ENCODE data around the gene KIF26B.

The KIF26B gene

GRCh38 chr1:245686446-245687030 is 531.8 kb downstream of the KIF26B start:
- H3K9me3 ChIP-seq (ENCODE audit: insufficient read depth, low read length): no peaks in the 10 kb centered on the region
- H3K27ac ChIP-seq (ENCODE audit: low read depth, low read length): no peak overlapping the region
- no peak overlapping the region for H3K4me3 ChIP-seq (ENCODE audit: insufficient read depth, low read length, poor library complexity, severe bottlenecking)
- no peaks in the 10 kb centered on the region for H3F3A ChIP-seq (ENCODE audit: insufficient read depth)
- no peak overlapping the region for H3K4me2 ChIP-seq (ENCODE audit: low read depth, low read length, poor library complexity, severe bottlenecking)
- H3K36me3 ChIP-seq (ENCODE audit: low read length): no peaks in the 10 kb centered on the region
- no peaks in the 10 kb centered on the region for H4K20me1 ChIP-seq (ENCODE audit: low read depth, low read length)
- H3K9ac ChIP-seq (ENCODE audit: low read length): no peak overlapping the region
- no peaks in the 10 kb centered on the region for H3K27me3 ChIP-seq (ENCODE audit: low read length)
- no peaks in the 10 kb centered on the region for H3K79me2 ChIP-seq (ENCODE audit: insufficient read depth, low read length)
- no peaks in the 10 kb centered on the region for H3K9me2 ChIP-seq (replicated peaks; ENCODE audit: insufficient read depth, low read length)
- no peak for TF ChIP-seq EZH2phosphoT487 (conservative IDR thresholded peaks at IDR 0.05; ENCODE audit: low read length)
- H2AFZ ChIP-seq (ENCODE audit: low read depth, low read length, severe bottlenecking): no peak overlapping the region

GRCh38 chr1:245687152-245687635 is 532.4 kb downstream of the KIF26B start:
- H3K36me3 ChIP-seq (ENCODE audit: low read length): no peaks in the 10 kb centered on the region
- no peak overlapping the region for H2AFZ ChIP-seq (ENCODE audit: low read depth, low read length, severe bottlenecking)
- H3K4me3 ChIP-seq (ENCODE audit: insufficient read depth, low read length, poor library complexity, severe bottlenecking): no peak overlapping the region
- H3F3A ChIP-seq (ENCODE audit: insufficient read depth): no peaks in the 10 kb centered on the region
- no peaks in the 10 kb centered on the region for H3K9me2 ChIP-seq (replicated peaks; ENCODE audit: insufficient read depth, low read length)
- H3K79me2 ChIP-seq (ENCODE audit: insufficient read depth, low read length): no peaks in the 10 kb centered on the region
- no peak overlapping the region for H3K27ac ChIP-seq (ENCODE audit: low read depth, low read length)
- no peaks in the 10 kb centered on the region for H3K9me3 ChIP-seq (ENCODE audit: insufficient read depth, low read length)
- no peaks in the 10 kb centered on the region for H3K27me3 ChIP-seq (ENCODE audit: low read length)
- no peak overlapping the region for H3K9ac ChIP-seq (ENCODE audit: low read length)
- H3K4me2 ChIP-seq (ENCODE audit: low read depth, low read length, poor library complexity, severe bottlenecking): no peak overlapping the region
- TF ChIP-seq CTCF (IDR thresholded peaks at IDR 0.05; ENCODE audit: insufficient read depth, low read length, poor library complexity, severe bottlenecking) (no peak), EZH2phosphoT487 (conservative IDR thresholded peaks at IDR 0.05; ENCODE audit: low read length) (no peak)
- H4K20me1 ChIP-seq (ENCODE audit: low read depth, low read length): no peaks in the 10 kb centered on the region

- TF ChIP-seq CTCF (IDR thresholded peaks at IDR 0.05; ENCODE audit: insufficient read depth, low read length, poor library complexity, severe bottlenecking) (no peak), EZH2phosphoT487 (conservative IDR thresholded peaks at IDR 0.05; ENCODE audit: low read length) (no peak)
- Histone ChIP-seq H3K9me2 (replicated peaks; ENCODE audit: insufficient read depth, low read length) (no peaks in the 10 kb centered on the region), H2AFZ (ENCODE audit: low read depth, low read length, severe bottlenecking) (no peak overlapping the region), H3K27me3 (ENCODE audit: low read length) (no peaks in the 10 kb centered on the region), H3F3A (ENCODE audit: insufficient read depth) (no peaks in the 10 kb centered on the region), H3K79me2 (ENCODE audit: insufficient read depth, low read length) (no peaks in the 10 kb centered on the region), H3K36me3 (ENCODE audit: low read length) (no peaks in the 10 kb centered on the region), H4K20me1 (ENCODE audit: low read depth, low read length) (no peaks in the 10 kb centered on the region), H3K4me2 (ENCODE audit: low read depth, low read length, poor library complexity, severe bottlenecking) (no peak overlapping the region), H3K9me3 (ENCODE audit: insufficient read depth, low read length) (no peaks in the 10 kb centered on the region), H3K9ac (ENCODE audit: low read length) (no peak overlapping the region), H3K4me3 (ENCODE audit: insufficient read depth, low read length, poor library complexity, severe bottlenecking) (no peak overlapping the region), H3K27ac (ENCODE audit: low read depth, low read length) (no peak overlapping the region)
Measured at GRCh38 chr1:245687636-245688535, 533.1 kb downstream of the KIF26B start.

All from SU-DHL-6 (cell line).